CD4-positive, alpha-beta T cell treated with Interleukin-10 for 1 hour (primary cell): ENCODE measurements around the gene ZNF682.
"Not testable (repeated sequence)": the region's sequence is repeated elsewhere in the genome, so short reads cannot be mapped to it uniquely, and the experiment has no call there.

Source experiments
- DNase-seq: peaks from one replicate; pipeline ENCODE4 v3.0.0-alpha.2; 2020

Gene ZNF682

GRCh38 chr19:19966862-19967261 is 72.4 kb downstream of the ZNF682 start:
- DNase-seq, result no peak

DNA sequence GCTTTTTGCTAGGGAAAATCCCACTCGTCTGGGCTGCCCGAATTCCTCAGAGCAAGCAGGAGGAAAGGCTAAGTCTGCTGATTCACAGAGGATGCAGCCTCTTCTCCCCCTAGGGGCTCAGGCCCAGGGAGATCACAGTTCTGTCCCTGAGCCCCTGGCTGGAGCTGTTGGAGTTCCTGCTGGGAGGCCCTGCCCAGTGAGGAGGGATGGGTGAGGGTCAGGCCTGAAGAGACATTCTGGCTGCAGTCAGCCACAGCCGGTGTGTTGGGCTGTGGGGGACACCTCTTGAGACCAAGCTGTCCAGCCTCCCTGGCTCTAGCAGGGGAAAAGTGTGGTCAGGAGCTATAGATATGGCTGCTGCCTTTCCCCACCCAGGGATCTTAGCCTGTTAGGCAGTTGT is 73.2 kb downstream of the ZNF682 start:
- DNase-seq, result not testable (repeated sequence)

DNA sequence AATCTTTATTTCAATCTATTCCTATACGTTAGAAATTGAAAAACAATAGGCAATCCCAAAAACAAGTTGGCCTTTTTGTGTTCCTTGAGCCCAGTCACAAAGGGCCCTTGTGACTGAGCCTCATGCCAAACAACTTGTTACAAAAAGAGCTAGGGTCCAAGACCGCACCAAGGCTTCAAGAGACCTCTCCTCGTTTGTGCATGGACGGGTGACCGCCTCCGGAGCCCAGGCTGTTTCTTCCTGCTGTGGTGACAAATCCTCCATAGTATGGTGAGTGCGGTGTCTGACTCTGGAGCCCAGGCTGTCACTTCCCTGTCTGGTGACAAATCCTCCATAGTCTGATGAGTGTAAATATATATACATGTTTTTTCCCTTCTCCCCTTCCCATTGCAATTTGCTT is 74.9 kb downstream of the ZNF682 start:
- no peak for DNase-seq

DNA sequence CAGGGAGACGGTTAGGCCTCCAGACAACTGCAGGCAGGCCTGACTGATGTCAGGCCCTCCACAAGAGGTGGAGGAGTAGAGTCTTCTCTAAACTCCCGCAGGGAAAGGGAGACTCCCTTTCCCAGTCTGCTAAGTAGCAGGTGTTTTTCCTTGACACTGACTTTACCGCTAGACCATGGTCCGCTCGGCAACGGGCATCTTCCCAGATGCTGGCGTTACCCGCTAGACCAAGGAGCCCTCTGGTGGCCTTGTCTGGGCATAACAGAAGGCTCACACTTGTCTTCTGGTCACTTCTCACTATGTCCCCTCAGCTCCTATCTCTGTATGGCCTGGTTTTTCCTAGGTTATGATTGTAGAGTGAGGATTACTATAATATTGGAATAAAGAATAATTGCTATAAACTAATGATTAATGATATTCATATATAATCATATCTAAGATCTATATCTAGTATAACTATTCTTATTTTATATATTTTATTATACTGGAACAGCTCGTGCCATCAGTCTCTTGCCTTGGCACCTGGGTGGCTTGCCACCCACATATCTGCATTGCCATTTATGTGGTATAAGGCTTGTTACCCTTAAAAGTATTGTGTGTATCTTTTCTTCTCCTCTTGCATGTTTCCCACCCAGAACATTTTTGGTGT is 80.0 kb downstream of the ZNF682 start:
- DNase-seq, result peak; percentile 69

- DNase-seq, result not testable (repeated sequence)
These were observed 81.5 kb downstream of the ZNF682 start for GRCh38 chr19:19957766-19958165.

DNA sequence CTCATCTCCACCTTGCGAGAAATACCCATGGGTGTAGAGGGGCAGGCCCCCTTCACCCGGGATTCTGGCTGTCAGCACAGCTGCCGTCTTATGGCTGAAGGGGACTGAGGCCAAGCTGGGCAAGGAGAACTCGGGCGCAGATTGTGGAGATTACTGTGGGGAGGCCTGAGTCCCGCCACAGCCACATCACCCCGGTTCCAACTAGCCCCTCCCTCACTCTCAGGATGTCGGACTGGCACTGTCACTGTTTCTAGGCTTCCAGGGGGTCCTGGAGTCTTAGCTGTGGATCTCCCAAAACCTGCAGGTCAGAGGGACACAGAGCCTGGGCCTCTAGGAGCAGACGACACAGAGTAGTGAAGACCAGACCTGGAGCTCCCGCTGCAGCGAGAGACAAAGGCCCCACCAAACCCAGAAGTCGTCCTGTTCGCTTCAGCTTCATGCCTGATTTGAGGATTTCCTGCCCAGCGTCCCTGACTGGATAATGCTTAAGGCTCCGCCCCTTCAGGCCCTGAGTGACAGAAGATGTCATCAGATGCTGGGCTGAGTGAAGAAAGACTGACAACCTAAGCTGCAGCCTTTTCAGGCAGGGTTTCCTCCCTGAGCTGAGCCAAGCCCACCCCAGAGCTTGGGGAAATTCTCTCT is 82.8 kb downstream of the ZNF682 start:
- DNase-seq, result no peak

DNA sequence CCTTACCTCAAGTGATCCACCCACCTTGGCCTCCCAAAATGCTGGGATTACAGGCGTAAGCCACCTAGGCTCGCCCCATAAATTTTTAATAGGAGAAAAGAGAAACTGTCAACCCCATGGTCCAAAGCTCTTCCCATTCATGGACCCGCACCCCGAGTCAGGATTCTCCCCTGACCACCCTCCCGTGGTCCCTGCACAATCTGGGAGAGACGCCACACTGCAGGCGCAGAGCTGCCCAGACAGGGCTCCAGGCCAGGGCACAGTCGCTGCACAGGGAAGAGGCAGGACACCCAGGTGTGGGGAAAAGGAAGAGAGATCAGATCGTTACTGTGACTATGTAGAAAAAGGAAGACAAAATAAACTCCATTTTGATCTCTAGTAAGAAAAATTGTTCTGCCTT is 84.1 kb downstream of the ZNF682 start:
- no peak for DNase-seq
